NCI-H1092 (cell line): ENCODE data around the gene SNAP23.

Experiments used
- DNase-seq: peaks from one replicate; lab custom pipeline; 2025; lab: John Stamatoyannopoulos, UW

SNAP23 gene

GRCh38 chr15:42495361-42496212 lies at the start of gene SNAP23:
TSS of gene SNAP23 (plus strand) at chr15:42495634. CDS start at chr15:42511847, 16,213 bp downstream.
- peak; percentile 7 for DNase-seq

GRCh38 chr15:42447599-42447998 lies 47.8 kb upstream of the SNAP23 start:
- no peak for DNase-seq

GRCh38 chr15:42448281-42448680 lies 47.2 kb upstream of the SNAP23 start:
- no peak for DNase-seq

GRCh38 chr15:42449770-42450424 lies 45.5 kb upstream of the SNAP23 start:
- no peak for DNase-seq

- DNase-seq = no peak
Measured at GRCh38 chr15:42450425-42450790, 45.0 kb upstream of the SNAP23 start.

- no peak for DNase-seq
Measured at GRCh38 chr15:42453826-42454225, 41.6 kb upstream of the SNAP23 start.

GRCh38 chr15:42456531-42456930 lies 38.9 kb upstream of the SNAP23 start:
- no peak for DNase-seq

GRCh38 chr15:42456971-42457370 lies 38.5 kb upstream of the SNAP23 start:
- no peak for DNase-seq

GRCh38 chr15:42457445-42458442 lies 37.7 kb upstream of the SNAP23 start:
- DNase-seq = no peak

GRCh38 chr15:42461261-42461660 lies 34.2 kb upstream of the SNAP23 start:
- no peak for DNase-seq

- DNase-seq = no peak
Measured at GRCh38 chr15:42465520-42466259, 29.7 kb upstream of the SNAP23 start.

- DNase-seq = no peak
Measured at GRCh38 chr15:42471002-42471401, 24.4 kb upstream of the SNAP23 start.

GRCh38 chr15:42474827-42475226 lies 20.6 kb upstream of the SNAP23 start:
- DNase-seq = no peak

GRCh38 chr15:42482701-42483100 lies 12.7 kb upstream of the SNAP23 start:
- DNase-seq = no peak

GRCh38 chr15:42483677-42484076 lies 11.8 kb upstream of the SNAP23 start:
- no peak for DNase-seq

GRCh38 chr15:42490291-42490670 lies 5.2 kb upstream of the SNAP23 start:
- no peak for DNase-seq

- peak; percentile 75 for DNase-seq
Measured at GRCh38 chr15:42490671-42491538, 4.5 kb upstream of the SNAP23 start, which contains the start of gene ZNF106. TSS of gene ZNF106 (minus strand) at chr15:42491141. CDS start at chr15:42472289, 18,852 bp downstream.

GRCh38 chr15:42491539-42492225 lies 3.8 kb upstream of the SNAP23 start:
- no peak for DNase-seq

GRCh38 chr15:42493679-42494078 lies 1.8 kb upstream of the SNAP23 start:
- DNase-seq = no peak

- no peak for DNase-seq
Measured at GRCh38 chr15:42494998-42495360, 455 bp upstream of the SNAP23 start.
